ENCODE data around the gene CEMP1.

DNA sequence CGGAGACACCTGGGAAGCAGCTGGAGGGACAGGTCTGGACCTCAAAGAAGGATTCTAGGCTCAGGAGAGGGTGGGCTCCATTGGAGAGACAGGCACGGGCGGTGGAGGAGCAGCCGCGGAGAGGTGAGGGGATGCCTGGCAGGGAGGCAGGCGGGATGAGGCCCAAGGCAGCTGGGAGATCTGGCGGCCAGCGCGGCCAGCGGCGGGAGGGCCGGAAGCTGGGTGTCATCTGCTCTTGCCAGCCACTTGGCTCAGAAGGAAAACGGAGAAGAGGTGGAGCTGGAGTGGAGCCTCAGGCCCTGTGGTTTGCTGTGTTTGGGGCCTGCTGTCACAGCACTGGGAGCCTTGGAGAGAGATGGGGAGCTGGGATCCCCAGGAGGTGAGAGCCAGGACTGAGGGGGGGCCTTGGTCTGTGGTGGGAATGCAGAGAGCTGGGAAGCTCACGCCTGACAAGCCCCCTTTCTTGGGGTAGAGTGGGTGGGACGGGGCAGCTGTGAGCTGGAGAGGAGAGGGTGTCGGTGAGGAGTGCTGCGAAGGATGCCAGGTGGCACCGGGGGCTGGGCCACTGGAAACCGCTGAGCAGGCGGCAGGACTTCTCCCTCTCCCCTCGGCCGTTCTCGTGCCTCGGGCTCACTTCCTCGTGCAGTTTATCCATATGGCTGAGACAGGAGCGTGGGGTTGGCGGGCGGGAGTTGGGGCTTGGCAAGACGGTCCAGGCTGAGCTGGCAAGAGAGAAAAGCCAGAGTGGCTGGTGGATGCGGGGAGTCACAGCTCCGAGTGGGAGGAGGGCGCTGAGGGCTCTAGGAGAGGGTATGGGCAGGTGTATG lies 48.3 kb downstream of the CEMP1 start:
- TF ChIP-seq EZH2 (IDR thresholded peaks at IDR 0.05; ENCODE audit: borderline replicate concordance, insufficient read depth, low read depth, low read length, poor library complexity, severe bottlenecking), result no peak
- TF ChIP-seq, protein P1, sequence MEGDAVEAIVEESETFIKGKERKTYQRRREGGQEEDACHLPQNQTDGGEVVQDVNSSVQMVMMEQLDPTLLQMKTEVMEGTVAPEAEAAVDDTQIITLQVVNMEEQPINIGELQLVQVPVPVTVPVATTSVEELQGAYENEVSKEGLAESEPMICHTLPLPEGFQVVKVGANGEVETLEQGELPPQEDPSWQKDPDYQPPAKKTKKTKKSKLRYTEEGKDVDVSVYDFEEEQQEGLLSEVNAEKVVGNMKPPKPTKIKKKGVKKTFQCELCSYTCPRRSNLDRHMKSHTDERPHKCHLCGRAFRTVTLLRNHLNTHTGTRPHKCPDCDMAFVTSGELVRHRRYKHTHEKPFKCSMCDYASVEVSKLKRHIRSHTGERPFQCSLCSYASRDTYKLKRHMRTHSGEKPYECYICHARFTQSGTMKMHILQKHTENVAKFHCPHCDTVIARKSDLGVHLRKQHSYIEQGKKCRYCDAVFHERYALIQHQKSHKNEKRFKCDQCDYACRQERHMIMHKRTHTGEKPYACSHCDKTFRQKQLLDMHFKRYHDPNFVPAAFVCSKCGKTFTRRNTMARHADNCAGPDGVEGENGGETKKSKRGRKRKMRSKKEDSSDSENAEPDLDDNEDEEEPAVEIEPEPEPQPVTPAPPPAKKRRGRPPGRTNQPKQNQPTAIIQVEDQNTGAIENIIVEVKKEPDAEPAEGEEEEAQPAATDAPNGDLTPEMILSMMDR (IDR thresholded peaks at IDR 0.05), result no peak
